CD4-positive, alpha-beta T cell treated with Interleukin-17A for 4 hours (primary cell): ENCODE results near the gene TADA1.
"Not testable (repeated sequence)": the region's sequence is repeated elsewhere in the genome, so short reads cannot be mapped to it uniquely, and the experiment has no call there.

Source experiments
- DNase-seq: peaks from one replicate; pipeline ENCODE4 v3.0.0-alpha.2; 2020; ENCODE audit warnings: mixed read lengths

Gene TADA1

GRCh38 chr1:166888373-166889111, 12.5 kb upstream of the TADA1 start:
- no peak for DNase-seq

- no peak for DNase-seq
Observed at GRCh38 chr1:166884971-166885370, 8.9 kb upstream of the TADA1 start.

DNA sequence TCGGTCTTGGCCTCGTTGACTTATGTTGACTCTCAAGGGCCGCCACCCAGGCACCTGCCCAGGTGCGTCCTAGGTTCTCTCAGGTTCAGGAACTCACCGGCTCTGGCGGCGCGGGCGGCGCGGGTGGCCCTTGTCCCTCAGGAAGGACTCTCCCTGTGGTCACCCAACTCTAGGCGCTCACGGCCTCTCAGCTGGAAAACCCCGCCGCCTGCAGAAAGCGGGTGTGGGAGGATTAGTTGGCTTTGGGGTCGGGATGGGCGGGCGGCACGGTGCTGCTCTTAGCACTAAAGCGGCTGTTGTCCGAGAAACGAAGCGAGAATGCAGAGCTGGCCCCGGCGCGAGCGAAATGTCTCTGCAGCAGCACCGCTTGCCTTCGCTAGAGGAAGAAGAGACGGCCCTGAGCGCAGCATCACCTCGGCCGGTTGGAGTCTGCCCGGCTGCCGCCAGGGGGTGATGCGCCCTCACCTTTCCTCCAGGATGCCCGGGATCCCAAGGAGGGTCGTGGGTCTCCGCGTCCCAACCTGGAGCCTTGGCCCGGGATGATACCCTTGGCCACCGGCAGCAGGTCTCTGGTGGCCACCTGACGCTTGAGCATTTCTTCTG, 8.1 kb upstream of the TADA1 start:
- peak; percentile 39 for DNase-seq

DNA sequence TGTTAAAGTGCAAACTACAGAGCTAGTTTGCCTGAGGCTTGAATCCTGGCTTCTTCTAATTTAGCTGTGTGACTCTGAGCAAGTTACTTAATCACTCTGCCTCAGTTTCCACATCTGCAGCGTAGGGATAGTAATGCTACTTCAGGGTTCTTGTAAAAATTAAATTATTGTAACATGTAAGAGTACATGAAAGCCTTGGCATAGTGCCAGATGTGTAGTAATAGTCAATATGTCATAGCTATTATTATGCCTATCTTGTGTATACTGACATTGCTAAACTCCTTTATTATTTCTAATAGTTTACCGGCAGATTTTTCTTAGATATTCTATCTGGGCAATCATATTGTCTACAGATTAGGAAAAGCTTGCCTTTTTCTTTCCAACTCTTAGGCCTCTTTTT, 6.8 kb upstream of the TADA1 start:
- DNase-seq: no peak

GRCh38 chr1:166878173-166878917, 2.3 kb upstream of the TADA1 start:
- DNase-seq: not testable (repeated sequence)

- DNase-seq: no peak
Observed at GRCh38 chr1:166876540-166876838, 425 bp upstream of the TADA1 start.

- no peak for DNase-seq
Observed at GRCh38 chr1:166875302-166875733, 746 bp downstream of the TADA1 start.

DNA sequence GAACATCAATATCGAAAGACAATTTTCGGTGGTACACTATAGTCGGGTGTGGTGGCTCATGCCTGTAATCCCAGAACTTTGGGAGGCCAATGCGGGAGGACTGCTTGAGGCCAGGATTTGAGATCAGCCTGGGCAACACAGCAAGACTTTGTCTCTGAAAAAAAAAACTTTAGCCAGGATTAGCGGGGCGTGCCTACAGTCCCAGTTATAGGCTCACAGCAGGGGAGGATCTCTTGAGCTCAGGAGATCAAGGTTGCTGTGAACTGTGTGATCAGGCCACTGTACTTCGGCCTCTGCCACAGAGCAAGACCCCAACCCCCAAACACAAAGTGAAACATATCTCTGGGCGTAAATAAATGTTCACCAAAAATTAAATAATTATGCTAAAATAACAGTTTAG, 1.6 kb downstream of the TADA1 start:
- no peak for DNase-seq

GRCh38 chr1:166870584-166870983, 5.5 kb downstream of the TADA1 start:
- no peak for DNase-seq

- no peak for DNase-seq
Observed at GRCh38 chr1:166869318-166870099, 6.6 kb downstream of the TADA1 start.

- no peak for DNase-seq
Observed at GRCh38 chr1:166868639-166869038, 7.4 kb downstream of the TADA1 start.

- no peak for DNase-seq
Observed at GRCh38 chr1:166865926-166866325, 10.1 kb downstream of the TADA1 start.

GRCh38 chr1:166859597-166859996, 16.5 kb downstream of the TADA1 start:
- no peak for DNase-seq

- DNase-seq: no peak
Observed at GRCh38 chr1:166858726-166859419, 17.2 kb downstream of the TADA1 start.

GRCh38 chr1:166857995-166858394, 18.1 kb downstream of the TADA1 start:
- no peak for DNase-seq

DNA sequence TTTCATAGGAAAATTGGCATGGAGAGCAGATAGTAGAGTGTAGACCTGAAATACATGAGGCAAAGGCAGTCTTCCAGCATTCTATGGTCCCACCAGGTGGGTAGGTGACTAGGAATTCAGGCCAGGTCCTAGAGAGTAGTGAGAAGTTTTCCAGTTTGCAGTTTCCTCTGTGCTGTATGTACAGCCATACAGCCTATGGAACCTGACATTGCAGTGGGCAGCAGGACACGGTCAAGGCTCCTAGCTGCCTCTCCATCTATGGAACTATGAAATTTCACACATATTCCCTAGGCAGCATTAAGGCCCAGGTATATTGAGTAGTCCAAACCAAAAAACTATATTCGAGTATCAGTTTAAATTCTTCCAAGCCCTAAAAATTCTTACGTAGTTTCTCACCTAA, 20.5 kb downstream of the TADA1 start:
- DNase-seq: no peak

- no peak for DNase-seq
Observed at GRCh38 chr1:166852918-166853317, 23.1 kb downstream of the TADA1 start.

GRCh38 chr1:166849135-166849534, 26.9 kb downstream of the TADA1 start:
- no peak for DNase-seq

DNA sequence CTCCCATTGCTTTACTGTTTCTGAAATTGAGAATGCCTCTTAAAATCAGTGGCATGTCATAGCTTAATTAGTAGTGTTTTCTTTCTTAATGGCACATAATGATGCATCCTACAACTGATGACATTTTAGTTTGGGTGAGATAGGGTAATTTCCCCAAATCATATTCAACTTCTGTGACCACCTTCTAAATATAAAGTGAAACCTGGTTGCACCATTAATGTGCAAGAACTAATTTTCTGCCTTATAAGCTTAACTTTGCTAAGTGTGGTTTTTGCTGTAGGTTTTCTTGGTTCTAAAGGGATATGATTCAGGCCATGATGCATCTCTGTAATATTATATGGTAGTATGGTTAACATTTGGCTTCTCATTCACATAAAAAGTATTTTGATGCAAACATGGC, 27.9 kb downstream of the TADA1 start:
- no peak for DNase-seq

DNA sequence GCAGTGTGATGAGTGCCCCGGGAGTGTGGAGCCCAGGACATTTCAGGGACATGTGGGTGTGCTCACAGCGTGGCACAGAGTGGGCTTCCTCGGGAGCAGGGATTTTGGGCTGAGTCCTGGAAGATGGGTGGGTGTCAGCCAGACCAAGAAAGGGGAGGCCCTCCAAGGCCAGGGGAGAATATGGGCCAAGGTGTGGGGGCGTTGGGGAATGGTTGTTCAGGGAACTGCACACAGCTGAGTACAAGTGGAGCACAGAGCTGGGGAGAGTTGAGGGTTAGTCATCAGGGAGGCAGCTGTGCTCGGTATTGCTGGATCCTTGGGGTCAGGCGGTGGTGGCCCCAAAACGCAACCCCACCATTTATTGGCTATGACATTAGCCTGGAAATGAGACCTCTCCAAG, 31.3 kb downstream of the TADA1 start:
- DNase-seq: no peak

GRCh38 chr1:166843769-166844596, 32.1 kb downstream of the TADA1 start:
- DNase-seq: no peak

DNA sequence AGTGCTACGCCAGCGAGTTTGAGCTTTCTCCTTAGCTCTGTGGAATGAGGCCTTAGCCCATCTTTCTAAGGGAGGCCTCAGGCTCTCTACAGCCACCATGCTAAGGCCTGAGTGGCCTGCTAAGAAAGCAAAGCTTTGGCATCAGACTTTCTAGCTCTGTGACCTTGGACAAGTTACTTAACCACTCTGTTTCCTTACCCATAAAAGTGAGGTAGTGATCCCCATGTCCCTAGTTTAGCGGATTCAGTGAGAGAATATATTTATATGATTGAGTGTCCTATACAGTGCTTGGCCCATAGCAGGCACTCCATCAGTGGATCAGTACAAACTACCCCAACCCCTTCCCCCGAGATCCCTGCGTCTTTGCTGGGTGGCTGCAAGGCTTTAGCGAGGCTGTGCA, 32.7 kb downstream of the TADA1 start:
- no peak for DNase-seq
